Nephron (organoid): ENCODE results near the gene OTUB2.

ENCODE experiments used
- H3K27ac Mint-ChIP-seq, 3 experiments: 2 replicates each; pipeline ENCODE4 v1.8.0; 2020; ENCODE audit warnings: mixed read lengths in 3 of 3, mild to moderate bottlenecking in 2 of 3, moderate library complexity in 1 of 3
- H3K27me3 Mint-ChIP-seq: 2 replicates; pipeline ENCODE4 v1.8.0; 2021; ENCODE audit warnings: low read depth, mild to moderate bottlenecking, moderate library complexity, mixed read lengths
- H3K36me3 Mint-ChIP-seq: 2 replicates; pipeline ENCODE4 v1.8.0; 2020; ENCODE audit warnings: low read depth, mixed read lengths
- H3K4me1 Mint-ChIP-seq: 2 replicates; pipeline ENCODE4 v1.8.0; 2020; ENCODE audit warnings: mixed read lengths
- H3K4me3 Mint-ChIP-seq, 3 experiments: 2 replicates each; pipeline ENCODE4 v1.8.0; 2020; ENCODE audit warnings: mild to moderate bottlenecking in 3 of 3, mixed read lengths in 3 of 3, moderate library complexity in 2 of 3
- H3K9me3 Mint-ChIP-seq: 2 replicates; pipeline ENCODE4 v1.8.0; 2020; ENCODE audit warnings: mixed read lengths
- CTCF ChIP-seq, 3 experiments: fragments of 200-600 bp; sonication (generic); IDR thresholded peaks; one replicate each; pipeline ENCODE4 v1.5.0; 2021; ENCODE audit warnings: antibody characterized with exemption in 3 of 3; ENCODE audit not compliant: unreplicated experiment in 3 of 3

The OTUB2 gene

DNA sequence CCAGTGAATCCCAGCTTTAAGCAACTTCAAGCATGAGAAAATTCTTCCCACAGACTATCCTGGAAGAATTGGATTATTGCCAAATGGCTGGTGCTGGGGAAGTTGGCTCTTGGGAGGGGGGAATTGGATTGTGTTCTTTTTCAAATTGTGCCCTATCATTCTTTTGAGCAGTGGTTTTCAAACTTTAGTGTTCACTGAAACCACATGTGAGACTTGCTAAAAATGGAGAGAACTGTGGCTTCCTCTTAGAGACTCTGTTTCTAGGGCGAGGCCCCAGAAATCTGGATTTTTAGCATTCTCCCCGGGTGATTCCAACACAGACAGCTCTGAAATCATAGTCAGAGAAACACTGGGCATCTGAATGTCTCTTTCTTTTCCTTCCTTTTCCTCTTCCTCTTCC, 14.3 kb upstream of the OTUB2 start:
- H3K4me1 Mint-ChIP-seq = peaks cover 14% of the 10 kb centered on the region
- H3K36me3 Mint-ChIP-seq = no peaks in the 10 kb centered on the region
- peak overlapping the region in 2 of 3 experiments; percentile 44 to 65 for H3K27ac Mint-ChIP-seq
- H3K27me3 Mint-ChIP-seq = peaks cover 12% of the 10 kb centered on the region
- TF ChIP-seq CTCF (IDR thresholded peaks at IDR 0.05; ENCODE audit: unreplicated experiment in 3 of 3) = no peak
- no peaks in the 10 kb centered on the region for H3K9me3 Mint-ChIP-seq
- no peak overlapping the region for H3K4me3 Mint-ChIP-seq

GRCh38 chr14:94014382-94014781, 11.8 kb upstream of the OTUB2 start:
- Mint-ChIP-seq H3K27ac (no peak overlapping the region), H3K4me1 (peaks cover 14% of the 10 kb centered on the region), H3K4me3 (no peak overlapping the region), H3K27me3 (peaks cover 17% of the 10 kb centered on the region), H3K36me3 (no peaks in the 10 kb centered on the region), H3K9me3 (no peaks in the 10 kb centered on the region)
- TF ChIP-seq CTCF (IDR thresholded peaks at IDR 0.05; ENCODE audit: unreplicated experiment in 3 of 3) = no peak

- Mint-ChIP-seq H3K27me3 (peaks cover 17% of the 10 kb centered on the region), H3K9me3 (no peaks in the 10 kb centered on the region), H3K36me3 (no peaks in the 10 kb centered on the region), H3K27ac (no peak overlapping the region), H3K4me3 (no peak overlapping the region), H3K4me1 (peaks cover 8% of the 10 kb centered on the region)
- TF ChIP-seq CTCF (IDR thresholded peaks at IDR 0.05; ENCODE audit: unreplicated experiment in 3 of 3) = no peak
Measured at GRCh38 chr14:94015223-94015622, 10.9 kb upstream of the OTUB2 start.

DNA sequence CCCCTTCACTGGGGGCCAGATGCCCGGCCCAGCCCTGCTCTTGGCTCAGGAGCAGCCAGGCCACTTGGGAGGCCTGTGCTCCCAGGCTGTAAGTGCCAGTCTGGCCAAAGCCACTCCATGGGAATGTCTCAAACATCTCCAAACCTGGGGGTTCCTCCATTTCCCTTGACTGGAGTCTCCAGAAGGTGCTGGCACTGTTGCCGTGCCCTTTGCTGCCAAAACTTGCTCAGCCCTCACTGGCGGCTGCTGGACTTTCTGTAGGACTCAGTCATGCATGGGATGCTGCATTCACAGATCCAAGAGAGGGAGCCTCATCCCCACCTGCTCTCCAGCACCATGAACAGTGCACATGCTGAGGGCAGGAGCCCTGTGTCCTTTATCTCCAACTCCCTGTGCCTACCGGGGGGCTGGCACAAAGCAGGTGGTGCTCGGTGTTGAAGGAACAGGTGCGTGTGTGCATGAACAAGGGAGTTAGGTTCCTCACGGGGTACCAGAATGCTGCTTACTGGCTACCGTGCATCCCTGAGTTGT, 9.6 kb upstream of the OTUB2 start:
- H3K4me3 Mint-ChIP-seq = no peak overlapping the region
- no peak for TF ChIP-seq CTCF (IDR thresholded peaks at IDR 0.05; ENCODE audit: unreplicated experiment in 3 of 3)
- H3K4me1 Mint-ChIP-seq = peaks cover 4% of the 10 kb centered on the region
- H3K27me3 Mint-ChIP-seq = peaks cover 18% of the 10 kb centered on the region
- H3K36me3 Mint-ChIP-seq = no peaks in the 10 kb centered on the region
- no peaks in the 10 kb centered on the region for H3K9me3 Mint-ChIP-seq
- H3K27ac Mint-ChIP-seq = no peak overlapping the region

- H3K9me3 Mint-ChIP-seq = no peaks in the 10 kb centered on the region
- H3K27ac Mint-ChIP-seq = no peak overlapping the region
- TF ChIP-seq CTCF (IDR thresholded peaks at IDR 0.05; ENCODE audit: unreplicated experiment in 3 of 3) = no peak
- peaks cover 22% of the 10 kb centered on the region for H3K27me3 Mint-ChIP-seq
- H3K4me1 Mint-ChIP-seq = no peaks in the 10 kb centered on the region
- H3K4me3 Mint-ChIP-seq = no peak overlapping the region
- H3K36me3 Mint-ChIP-seq = no peaks in the 10 kb centered on the region
Measured at GRCh38 chr14:94018308-94018707, 7.8 kb upstream of the OTUB2 start.

- Mint-ChIP-seq H3K4me1 (no peaks in the 10 kb centered on the region), H3K27ac (no peak overlapping the region), H3K9me3 (no peaks in the 10 kb centered on the region), H3K27me3 (peaks cover 21% of the 10 kb centered on the region), H3K4me3 (no peak overlapping the region), H3K36me3 (no peaks in the 10 kb centered on the region)
- TF ChIP-seq CTCF (IDR thresholded peaks at IDR 0.05; ENCODE audit: unreplicated experiment in 3 of 3) = no peak
Measured at GRCh38 chr14:94019329-94019728, 6.8 kb upstream of the OTUB2 start.
